NAMALWA (cell line): ENCODE data around the gene PNMA6E.

ENCODE experiments used
- DNase-seq: peaks from one replicate; pipeline ENCODE4 v3.0.0-alpha.2; 2015; ENCODE audit warnings: low spot score

The PNMA6E gene

DNA sequence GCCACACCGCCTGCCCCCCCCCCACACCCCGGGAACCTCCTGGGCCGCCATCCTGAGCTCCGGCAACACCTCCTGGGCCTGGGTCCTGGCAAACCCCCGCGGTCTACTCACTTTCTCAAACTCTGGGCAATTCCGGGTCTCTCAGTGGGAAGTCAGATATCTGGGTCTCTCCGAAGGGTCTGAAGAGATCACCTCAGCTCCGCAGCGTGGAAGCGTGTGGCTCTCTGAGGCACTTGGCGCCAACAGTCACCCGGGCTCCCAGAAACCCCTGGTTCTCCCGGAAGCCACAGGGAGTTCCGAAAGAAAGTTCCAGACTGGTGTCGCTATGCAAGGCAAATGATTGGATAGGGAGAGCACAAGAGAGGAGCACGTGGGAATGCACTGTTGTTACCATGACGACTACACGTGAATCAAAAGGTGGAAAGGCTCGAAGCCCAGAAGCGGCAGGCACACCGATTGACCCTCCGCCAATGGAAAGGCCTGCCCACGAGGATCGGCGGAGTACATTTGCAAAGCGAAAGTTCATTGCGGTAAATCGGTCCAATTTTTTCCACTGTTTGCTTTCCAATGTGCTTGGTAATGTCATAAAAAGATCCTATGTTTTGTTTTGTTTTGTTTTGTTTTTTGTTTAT lies at the start of gene PNMA6E:
Gene PNMA6E, minus strand, starts transcription at position 218 of the 632 bp plus-strand sequence. CDS start 2,501 bp downstream, outside the sequence.
- DNase-seq, result no peak

GRCh38 chrX:153450949-153451277 lies 49.8 kb upstream of the PNMA6E start:
- DNase-seq, result no peak

DNA sequence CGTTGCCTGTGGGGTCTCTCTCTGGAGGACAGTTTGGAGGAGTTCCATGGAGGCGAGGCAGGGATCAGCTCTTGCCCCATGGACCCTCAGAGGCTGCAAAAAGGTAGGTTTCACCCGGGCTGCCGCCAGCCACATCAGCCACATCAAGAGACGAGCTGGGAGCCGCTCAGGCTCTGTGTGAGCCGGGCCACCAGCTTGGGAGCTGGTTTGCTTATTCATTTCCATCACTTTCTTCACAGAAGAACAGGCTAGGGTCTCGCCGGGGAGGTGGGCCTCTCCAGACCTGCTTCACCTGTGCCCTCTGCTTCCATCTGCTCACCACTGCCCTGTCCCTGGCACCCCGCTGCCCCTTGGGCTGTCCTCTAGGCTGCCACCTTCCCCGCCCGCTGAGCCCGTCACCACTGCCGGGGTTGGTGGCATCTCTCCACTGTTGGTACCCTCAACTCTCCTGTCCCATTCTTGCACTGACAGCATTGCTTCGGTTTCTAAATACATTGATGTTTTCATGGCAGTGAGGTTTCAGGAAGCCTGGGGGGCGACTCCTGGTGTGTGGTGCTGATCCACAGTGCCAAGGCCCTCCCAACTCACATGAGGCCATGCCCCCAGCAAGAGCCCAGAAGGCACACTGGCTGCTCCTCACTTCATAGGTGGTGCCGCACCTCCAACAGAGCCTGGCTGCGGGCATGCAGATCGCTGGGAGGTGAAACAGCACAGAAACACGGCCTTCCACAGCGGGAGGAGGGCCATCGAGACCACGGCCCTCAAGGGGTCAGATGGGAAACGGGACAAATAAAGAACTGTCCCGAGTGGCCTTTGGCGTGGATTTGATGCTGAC lies 49.2 kb upstream of the PNMA6E start:
- no peak for DNase-seq

DNA sequence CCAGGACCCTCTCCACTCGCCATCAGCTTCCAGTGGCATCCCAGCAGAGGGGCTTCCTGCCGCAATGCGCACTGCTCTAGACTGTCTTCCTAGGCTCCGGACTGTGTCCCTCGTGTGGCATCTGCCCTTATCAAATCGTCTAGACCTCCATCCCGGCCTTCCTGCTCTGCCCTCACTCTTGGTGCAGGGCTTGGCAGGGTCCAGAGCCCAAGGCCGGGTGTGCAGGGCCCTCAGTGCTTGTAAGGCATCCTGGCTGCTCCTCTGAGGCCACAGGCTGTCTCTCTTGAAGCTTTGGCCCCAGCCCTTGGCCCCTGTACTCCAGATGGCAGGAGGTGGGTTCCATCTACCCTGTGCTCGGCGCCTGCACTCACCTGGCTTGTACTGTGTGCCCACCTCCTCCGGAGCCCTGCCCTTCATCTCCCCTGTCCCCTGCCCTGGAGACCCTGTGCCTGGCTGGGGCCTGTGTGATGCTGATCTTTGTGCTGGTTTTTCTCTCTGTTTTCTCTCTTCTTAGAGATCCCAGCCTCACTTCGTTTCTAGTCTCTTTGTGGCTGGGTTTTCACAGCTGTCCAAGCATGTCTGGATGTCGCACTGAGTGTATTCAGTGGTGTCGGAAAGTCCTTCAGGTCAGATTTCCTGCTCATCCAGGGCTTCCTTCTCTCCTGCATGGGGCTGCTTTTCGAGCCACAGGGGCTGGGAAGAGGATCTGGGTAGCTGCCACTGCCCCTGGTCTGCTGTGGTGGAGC lies 48.4 kb upstream of the PNMA6E start:
- DNase-seq, result no peak

DNA sequence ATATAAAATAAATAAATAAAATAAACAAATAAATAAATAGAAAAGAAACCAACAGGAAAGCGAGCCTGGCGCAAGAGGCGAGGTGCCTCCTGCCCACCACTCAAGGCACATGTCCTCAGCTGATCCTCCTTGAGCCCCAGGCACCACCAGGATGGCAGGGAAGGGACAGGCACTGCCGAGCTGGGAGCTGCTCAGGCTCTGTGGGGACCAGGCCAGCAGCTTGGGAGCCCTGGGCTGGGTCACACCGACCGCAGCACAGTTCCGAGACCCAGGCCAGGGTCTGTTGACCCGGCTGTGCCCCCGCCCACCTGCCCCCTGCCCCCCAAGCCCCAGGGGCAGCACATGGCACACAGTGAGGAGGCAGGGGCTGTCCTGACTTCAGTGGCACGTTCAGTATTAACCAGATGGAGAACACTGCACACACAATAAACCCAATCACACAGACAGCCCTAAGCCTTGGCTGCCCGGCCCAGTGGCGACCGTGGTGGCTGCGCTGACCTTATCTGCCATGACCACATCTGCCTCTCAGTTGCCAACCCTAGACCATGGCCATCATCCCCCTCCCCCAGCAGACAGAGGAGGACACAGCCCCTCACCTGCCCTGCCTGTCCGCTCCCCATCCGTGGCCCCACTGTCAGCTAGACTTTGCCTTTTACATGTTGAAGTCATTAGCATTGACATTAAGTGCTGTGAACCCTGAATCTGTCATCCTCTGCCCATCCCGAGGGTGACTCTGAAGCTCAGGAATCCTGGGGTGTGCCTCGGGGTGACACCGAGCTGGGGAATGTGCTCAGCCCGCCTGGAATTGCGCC lies 47.6 kb upstream of the PNMA6E start:
- DNase-seq, result no peak

GRCh38 chrX:153447581-153447960 lies 46.4 kb upstream of the PNMA6E start:
- DNase-seq, result no peak

DNA sequence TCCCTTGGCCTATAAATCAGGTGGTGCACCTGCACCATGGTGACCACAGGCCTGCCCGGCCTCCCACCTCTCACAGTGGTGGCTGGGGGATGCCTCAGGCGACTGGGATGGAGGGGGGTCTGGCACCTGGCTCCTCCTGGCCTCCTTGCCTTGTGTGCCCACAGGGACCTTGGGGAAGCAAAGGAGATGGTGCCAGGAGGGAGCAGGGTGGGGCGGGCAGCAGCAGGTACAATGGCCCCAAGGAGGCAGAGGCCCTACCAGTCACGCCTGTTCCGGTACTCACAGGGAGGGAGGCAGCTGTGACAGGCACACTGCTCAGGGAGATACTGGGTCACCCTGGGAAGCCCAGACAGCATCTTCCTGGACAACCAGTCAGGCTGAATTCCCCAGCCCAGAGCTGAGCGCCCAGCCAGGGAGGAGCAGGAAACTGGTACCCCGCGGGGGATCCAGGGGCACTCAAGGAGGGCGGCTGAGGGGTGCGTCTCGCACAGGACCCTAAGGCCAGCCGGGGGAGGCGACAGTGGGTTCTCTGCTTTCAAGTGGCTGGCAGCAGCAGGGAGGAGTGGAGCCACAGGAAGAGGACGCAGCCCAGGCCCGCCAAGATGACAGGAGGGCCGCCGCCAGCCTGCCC lies 45.9 kb upstream of the PNMA6E start:
- DNase-seq, result no peak

- no peak for DNase-seq
Observed at GRCh38 chrX:153446636-153446936, 45.4 kb upstream of the PNMA6E start.

DNA sequence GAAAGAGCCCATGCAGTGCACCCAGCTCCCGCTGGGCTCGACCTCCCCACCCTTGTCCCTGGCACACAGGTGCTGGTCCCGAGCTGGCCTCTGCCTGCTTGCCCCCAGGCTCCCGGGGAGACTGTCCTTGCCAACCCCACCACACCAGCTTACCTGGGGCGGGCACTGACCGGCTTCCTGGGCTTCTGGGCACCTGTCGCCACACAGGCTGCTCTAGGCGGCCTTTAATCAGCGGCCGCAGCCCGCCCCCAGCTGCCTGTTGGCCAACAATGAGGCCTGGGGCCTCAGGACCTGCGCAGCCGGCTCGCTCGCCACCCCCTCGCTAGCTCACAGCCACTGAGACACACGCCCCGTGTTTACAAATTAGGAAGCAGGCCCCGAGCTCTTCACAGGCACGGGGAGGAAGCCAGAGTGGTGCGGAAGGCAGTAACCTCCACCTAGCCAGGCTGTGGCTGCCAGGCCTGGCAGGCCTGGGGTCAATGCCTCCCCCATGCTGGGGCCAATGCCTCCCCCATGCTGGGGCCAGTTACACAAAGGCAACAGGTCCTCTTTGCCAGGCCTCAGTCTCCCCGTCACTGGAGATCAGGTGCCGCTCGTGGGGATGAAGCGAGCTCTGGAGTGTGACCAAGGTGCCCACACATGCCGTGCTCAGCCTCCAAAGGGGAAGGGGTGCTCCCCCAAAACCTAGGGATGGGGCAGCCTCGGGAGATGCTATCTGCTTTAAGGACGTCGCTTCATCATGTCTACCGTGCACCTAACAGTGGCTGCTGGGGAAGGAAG lies 44.9 kb upstream of the PNMA6E start, which contains the start of gene TREX2:
Gene TREX2, minus strand, starts transcription at position 201 of the 780 bp plus-strand sequence. CDS start 626 bp downstream, outside the sequence.
- no peak for DNase-seq

DNA sequence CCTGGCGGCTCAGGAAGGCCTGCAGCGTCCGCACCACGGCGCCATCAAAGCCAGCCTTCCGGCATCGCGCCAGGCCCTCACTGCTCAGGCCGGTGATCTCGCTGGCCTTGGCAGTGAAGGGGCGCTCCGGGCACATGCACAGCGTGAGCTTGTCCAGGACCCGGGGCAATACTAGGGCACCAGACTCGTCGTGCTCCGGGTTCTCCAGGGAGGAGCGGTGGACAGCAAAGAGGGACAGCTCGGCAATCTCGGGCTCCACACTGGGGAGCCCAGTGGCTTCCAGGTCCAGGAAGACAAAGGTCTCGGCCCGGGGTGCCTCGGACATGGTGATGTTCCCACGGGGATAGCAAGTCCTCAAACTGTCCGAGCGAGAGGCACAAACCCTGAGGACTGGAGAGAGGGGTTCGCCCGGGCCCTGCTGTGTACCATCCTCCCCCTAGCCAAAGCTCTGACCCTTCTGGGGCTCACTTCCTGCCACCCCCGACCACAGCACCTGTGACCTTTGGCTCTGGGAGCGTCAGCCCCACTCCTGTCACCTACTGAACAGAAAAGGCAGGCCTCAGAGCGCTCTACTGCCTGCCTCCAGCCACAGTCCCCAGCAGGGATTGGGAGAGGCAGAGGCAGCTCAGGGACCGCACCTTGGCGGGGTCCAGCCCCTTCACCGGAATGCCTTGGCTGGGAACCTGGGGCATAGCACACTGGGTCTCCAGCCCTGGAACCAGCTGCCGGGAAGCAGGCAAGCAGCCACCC lies 44.1 kb upstream of the PNMA6E start:
- no peak for DNase-seq

DNA sequence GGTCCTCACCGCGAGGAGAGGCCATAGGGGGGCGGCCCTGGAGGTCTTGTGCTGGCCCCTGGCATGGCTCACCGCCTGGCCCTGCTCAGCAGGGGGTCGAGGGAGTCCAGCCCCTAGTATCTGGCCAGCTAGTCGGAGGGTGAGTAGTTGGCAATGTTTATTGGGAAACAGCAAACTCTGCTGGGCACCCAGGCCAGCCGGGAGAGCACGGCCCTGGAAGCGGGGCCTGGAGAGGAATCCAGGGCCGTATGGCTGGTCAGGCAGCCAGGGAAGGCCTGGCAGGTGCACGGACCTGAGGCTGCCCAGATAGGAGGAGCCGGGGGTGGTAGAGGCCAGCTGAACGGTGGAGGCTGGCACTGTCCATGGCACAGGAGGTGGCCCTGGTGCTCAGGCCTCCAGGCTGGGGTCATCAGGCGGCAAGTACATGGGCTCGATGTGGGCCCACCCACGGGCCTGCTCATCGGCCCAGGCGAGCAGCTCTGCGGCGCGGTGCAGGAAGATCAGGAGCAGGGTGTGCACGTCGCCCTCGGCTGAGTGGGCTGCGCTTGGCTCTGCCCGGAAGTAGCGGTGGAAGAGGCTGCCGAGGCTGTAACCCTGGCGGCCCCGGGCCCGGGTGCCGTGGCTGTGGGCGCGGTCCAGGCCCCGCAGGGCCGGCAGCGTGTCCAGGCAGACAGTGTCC lies 43.3 kb upstream of the PNMA6E start:
- no peak for DNase-seq

DNA sequence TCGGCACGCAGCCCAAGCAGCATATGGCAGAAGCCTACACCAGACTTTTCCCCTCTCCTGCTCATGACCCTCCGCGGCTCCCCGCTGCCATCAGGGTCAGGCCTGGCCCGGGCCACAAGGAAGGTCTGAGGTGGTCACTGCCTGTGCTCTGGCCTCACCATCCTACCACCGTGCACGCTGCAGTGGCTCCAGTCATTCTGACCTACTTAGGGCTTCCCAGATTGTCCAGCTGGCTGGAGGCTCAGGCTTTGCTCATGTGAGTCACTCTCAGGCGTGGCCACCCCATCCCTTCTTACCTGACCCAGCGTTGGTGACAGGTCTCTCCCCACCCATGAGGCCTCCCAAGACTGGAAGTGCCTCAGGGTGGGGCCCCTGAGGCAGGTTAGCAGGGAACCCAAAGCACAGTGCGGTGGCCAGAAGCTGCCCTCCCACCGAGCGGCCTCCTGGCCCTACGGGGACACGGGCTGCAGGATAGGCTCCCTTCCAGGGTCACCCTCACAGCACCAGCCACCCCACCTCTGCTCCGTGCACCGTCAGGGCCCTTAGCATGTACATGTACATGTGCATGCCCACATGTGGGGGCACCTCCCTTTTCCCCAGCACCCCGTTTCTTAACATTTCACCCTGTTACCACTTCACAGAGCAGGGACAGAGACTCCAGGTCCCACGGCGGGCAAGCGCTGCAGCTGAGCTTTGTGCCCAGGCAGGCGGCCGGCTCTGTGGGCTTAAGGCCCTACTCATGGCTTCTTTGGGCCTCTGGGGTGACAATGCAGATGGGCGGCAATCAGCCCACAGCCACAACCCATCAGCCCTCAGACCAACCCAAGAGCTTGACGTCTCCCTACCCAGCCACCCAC lies 42.6 kb upstream of the PNMA6E start:
- no peak for DNase-seq

DNA sequence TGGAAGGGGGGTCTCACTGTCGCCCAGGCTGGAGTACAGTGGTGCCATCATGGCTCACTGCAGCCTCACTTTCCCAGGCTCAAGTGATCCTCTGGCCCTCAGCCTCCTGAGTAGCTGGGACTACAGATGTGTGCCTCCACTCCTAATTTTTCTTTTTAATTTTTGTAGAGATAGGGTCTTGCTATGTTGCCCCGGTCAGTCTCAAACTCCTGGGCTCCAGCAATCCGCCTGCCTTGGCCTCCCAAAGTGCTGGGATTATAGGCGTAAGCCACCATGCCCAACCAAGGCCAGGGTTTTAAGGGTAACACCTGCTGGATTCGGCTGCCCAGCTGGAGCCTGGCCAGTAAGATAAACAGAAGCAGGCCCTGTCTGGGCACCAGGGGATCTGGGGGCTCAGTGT lies 41.3 kb upstream of the PNMA6E start:
- DNase-seq, result no peak

DNA sequence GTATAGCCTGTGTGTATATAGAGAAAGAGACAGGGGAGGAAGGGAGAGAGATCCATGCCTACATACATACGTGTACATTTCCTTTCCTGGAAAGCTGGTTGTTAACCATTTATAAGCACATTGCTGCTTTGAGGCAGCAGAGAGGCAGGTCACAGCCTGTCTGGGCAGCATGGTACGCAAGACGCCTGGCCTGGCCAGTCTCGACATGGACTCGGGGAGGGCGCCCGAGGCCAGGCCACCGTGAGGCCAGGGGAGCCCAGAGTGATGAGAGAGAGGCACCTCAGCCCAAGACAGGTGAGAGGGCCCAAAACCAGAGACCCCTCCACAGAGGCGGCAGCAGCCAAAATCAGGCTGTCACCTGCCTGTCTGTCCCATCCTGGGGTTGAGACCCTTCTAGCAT lies 40.8 kb upstream of the PNMA6E start:
- DNase-seq, result no peak

- no peak for DNase-seq
Observed at GRCh38 chrX:153441296-153441695, 40.1 kb upstream of the PNMA6E start.

DNA sequence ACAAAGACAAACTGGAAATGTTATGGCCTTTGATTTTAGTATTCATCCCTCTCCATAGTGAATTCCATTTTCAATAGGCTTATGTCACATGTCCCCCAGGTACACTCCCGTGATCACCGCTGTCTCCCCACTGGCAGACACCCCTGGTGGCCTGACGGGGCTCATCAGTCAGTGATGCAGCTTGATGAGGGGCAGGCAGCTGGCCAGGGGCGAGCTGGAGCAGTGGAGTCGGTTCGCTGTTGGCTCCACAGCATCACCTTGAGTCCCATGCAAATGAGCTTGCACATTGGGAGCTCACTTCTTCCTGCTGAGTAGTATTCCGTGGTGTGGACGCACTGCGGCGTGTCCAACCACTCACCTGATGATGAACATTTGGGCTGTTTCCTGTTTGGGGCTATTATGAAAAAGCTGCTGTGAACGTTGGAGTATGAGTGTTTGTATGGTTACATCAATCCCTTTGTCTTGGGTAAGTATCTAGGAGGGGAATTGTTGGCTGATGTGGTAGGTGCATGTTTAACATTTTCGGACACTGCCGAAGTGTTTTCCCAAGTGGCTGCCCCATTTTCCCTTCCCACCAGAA lies 39.5 kb upstream of the PNMA6E start:
- DNase-seq, result no peak

DNA sequence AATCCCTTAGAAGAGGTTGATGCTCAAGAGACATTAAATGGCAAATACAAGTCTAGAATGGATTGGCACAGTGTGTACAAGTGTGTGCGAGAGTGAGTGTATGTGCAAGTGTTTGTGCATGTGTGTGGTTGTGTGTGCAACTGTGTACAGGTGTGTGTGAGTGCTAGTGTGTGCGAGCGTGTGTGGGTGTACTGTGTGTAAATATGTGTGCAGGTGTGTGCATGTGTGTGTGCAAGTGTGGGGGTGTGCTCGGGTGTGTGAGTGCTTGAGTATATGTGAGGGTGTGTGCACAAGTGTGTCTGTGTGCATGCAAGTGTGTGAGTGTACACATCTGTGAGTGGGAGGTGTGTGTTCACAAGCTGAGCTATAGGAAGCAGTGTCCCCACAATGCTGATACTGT lies 38.8 kb upstream of the PNMA6E start:
- no peak for DNase-seq

DNA sequence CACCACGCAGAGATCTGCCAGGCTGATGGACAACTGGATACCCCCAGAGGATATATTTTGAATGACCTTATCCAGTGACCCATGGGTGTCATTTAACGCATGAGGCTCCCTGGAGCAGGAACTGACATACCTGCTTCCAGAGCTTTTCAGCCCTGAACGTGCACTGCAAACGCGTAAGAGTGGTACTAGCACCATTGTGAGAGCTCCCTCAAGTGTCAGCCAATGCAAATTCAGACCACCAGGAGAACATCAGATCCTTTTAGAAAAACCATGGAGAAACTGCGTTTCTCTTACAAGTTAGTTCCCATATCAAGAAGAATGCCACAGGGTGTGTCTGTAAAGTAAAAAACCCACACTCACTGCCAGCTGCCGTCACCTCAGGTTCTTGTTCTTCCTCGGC lies 37.4 kb upstream of the PNMA6E start:
- DNase-seq, result peak; percentile 13
